ENCODE data around the gene GPR157. TPM values are rescaled to one million over a fixed set of nuclear protein-coding genes. Genes with fewer than 3 reads are reported as not detected.

Gene GPR157
- polyA plus RNA-seq, 3 donors = 0.56 to 1.1 (median 0.72) TPM

DNA sequence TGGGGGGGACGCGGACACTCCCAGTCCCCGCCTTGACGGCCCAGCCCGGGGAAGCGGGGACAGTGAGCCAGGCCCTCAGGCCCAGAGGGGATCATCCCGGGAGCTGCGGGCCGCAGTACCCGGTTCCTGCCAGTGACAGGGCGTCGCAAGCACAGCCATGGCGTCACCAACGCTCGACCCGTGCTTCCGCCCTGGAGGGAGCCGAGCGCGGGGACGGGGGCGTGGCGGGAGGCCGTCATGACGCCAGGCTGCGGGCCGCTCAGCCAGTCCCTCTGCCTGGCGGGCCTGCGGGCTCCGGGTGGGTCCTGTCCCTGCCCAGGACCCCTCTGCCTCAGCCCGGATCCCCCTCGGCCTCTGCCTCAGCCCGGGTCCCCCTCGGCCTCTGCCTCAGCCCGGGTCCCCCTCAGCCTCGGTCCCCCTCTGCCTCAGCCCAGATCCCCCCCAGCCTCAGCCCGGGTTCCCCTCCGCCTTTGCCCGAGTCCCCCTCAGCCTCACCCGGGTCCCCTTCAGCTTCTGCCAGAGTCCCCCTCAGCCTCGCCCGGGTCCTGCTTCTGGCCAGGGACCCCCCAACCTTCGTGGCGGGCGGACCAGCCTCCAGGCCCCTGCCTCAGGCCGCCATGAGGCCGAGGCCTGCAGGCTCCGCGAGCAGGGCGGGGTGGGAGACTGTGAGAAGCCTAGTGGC lies 57.2 kb downstream of the GPR157 start:
- Histone ChIP-seq H3K27ac (ENCODE audit: low read depth in 1 of 2, low read length in 2 of 2) (no peak overlapping the region), H3K27me3 (ENCODE audit: control insufficient read depth in 2 of 2, insufficient read depth in 2 of 2, low read length in 2 of 2) (no peaks in the 10 kb centered on the region), H3K4me2 (replicated peaks; ENCODE audit: extremely low read depth, low read length, poor library complexity, severe bottlenecking) (no peak overlapping the region), H3K36me3 (replicated peaks in 1 of 2; ENCODE audit: control insufficient read depth in 1 of 2, insufficient read depth in 2 of 2, low read length in 2 of 2) (no peaks in the 10 kb centered on the region), H3K9me3 (replicated peaks in 1 of 2; ENCODE audit: control insufficient read depth in 1 of 2, insufficient read depth in 1 of 2, low read length in 2 of 2) (no peaks in the 10 kb centered on the region), H2AFZ (ENCODE audit: insufficient read depth, low read depth, low read length, poor library complexity, severe bottlenecking) (no peak overlapping the region), H3K4me1 (ENCODE audit: control insufficient read depth in 1 of 2, insufficient read depth in 2 of 2, low read length in 2 of 2) (peaks cover 65 to 84% of the 10 kb centered on the region in 2 donors), H3K9ac (ENCODE audit: insufficient read depth, low read length, poor library complexity, severe bottlenecking) (no peak overlapping the region), H4K20me1 (ENCODE audit: insufficient read depth, low read length) (no peaks in the 10 kb centered on the region), H3K79me2 (ENCODE audit: insufficient read depth, low read length) (peaks cover 12% of the 10 kb centered on the region), H3K4me3 (replicated peaks in 1 of 3; ENCODE audit: low read depth in 2 of 3, low read length in 3 of 3) (no peak overlapping the region)
- DNase-seq = no peak
- Mint-ChIP-seq H3K4me3 (no peak overlapping the region), H3K4me1 (peaks cover 69% of the 10 kb centered on the region), H3K36me3 (no peaks in the 10 kb centered on the region), H3K9me3 (peaks cover 0 to 3% (median 0%) of the 10 kb centered on the region in 7 donors), H3K27me3 (ENCODE audit: low read depth in 3 of 3) (peaks cover 0 to 2% (median 2%) of the 10 kb centered on the region in 3 donors), H3K27ac (no peak overlapping the region)
- TF ChIP-seq, protein P1, sequence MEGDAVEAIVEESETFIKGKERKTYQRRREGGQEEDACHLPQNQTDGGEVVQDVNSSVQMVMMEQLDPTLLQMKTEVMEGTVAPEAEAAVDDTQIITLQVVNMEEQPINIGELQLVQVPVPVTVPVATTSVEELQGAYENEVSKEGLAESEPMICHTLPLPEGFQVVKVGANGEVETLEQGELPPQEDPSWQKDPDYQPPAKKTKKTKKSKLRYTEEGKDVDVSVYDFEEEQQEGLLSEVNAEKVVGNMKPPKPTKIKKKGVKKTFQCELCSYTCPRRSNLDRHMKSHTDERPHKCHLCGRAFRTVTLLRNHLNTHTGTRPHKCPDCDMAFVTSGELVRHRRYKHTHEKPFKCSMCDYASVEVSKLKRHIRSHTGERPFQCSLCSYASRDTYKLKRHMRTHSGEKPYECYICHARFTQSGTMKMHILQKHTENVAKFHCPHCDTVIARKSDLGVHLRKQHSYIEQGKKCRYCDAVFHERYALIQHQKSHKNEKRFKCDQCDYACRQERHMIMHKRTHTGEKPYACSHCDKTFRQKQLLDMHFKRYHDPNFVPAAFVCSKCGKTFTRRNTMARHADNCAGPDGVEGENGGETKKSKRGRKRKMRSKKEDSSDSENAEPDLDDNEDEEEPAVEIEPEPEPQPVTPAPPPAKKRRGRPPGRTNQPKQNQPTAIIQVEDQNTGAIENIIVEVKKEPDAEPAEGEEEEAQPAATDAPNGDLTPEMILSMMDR (IDR thresholded peaks at IDR 0.05) = no peak
- intact Hi-C loops (cut with micrococcal nuclease) = no loop called here
- WGBS (ENCODE audit: insufficient coverage) = 97% methylated on average over 39 of the region's 50 CpGs

DNA sequence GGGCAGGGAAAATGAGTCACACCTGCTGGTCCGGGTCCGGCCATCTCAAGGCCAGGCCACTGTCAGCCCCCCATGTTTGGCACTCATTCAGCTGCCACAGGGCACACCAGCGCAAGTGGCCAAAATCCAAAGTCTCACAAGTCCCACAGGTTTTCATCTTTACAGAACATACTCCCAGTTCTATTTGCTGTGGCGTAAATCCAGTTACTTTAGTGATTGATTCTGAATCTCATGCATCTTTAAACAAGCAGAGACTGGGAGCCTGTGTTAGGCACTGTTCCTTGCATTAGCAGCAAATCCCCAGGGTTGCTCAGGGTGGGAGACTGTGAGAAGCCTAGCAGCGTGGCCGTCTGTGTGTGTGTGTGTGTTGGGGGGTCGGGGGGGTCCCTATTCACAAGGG lies 58.4 kb downstream of the GPR157 start:
- H3K9ac ChIP-seq (ENCODE audit: insufficient read depth, low read length, poor library complexity, severe bottlenecking) = no peak overlapping the region
- Mint-ChIP-seq H3K27ac (peak overlapping the region in 2 of 7 donors; percentile 24 to 42), H3K9me3 (peaks cover 0 to 2% (median 0%) of the 10 kb centered on the region in 7 donors), H3K36me3 (no peaks in the 10 kb centered on the region), H3K4me3 (no peak overlapping the region), H3K4me1 (peaks cover 65% of the 10 kb centered on the region), H3K27me3 (ENCODE audit: low read depth in 3 of 3) (peaks cover 0 to 2% (median 0%) of the 10 kb centered on the region in 3 donors)
- no peaks in the 10 kb centered on the region for H3K36me3 ChIP-seq (replicated peaks in 1 of 2; ENCODE audit: control insufficient read depth in 1 of 2, insufficient read depth in 2 of 2, low read length in 2 of 2)
- peaks cover 65 to 81% of the 10 kb centered on the region in 2 donors for H3K4me1 ChIP-seq (ENCODE audit: control insufficient read depth in 1 of 2, insufficient read depth in 2 of 2, low read length in 2 of 2)
- TF ChIP-seq, protein P1 (IDR thresholded peaks at IDR 0.05) = no peak
- H3K4me2 ChIP-seq (replicated peaks; ENCODE audit: extremely low read depth, low read length, poor library complexity, severe bottlenecking) = no peak overlapping the region
- no peak overlapping the region for H3K27ac ChIP-seq (ENCODE audit: low read depth in 1 of 2, low read length in 2 of 2)
- no peaks in the 10 kb centered on the region for H3K9me3 ChIP-seq (replicated peaks in 1 of 2; ENCODE audit: control insufficient read depth in 1 of 2, insufficient read depth in 1 of 2, low read length in 2 of 2)
- no peaks in the 10 kb centered on the region for H4K20me1 ChIP-seq (ENCODE audit: insufficient read depth, low read length)
- intact Hi-C loops (cut with micrococcal nuclease) = no loop called here
- no peak for DNase-seq
- no peaks in the 10 kb centered on the region for H3K27me3 ChIP-seq (ENCODE audit: control insufficient read depth in 2 of 2, insufficient read depth in 2 of 2, low read length in 2 of 2)
- H2AFZ ChIP-seq (ENCODE audit: insufficient read depth, low read depth, low read length, poor library complexity, severe bottlenecking) = no peak overlapping the region
- peaks cover 24% of the 10 kb centered on the region for H3K79me2 ChIP-seq (ENCODE audit: insufficient read depth, low read length)
- WGBS (ENCODE audit: insufficient coverage) = 97% methylated on average over 4 of the region's 7 CpGs
- H3K4me3 ChIP-seq (replicated peaks in 1 of 3; ENCODE audit: low read depth in 2 of 3, low read length in 3 of 3) = no peak overlapping the region
